ENCODE data around the gene VPS16.

GRCh38 chr20:2847802-2848201 lies 7.3 kb downstream of the VPS16 start:
- TF ChIP-seq EZH2 (IDR thresholded peaks at IDR 0.05; ENCODE audit: low read length, missing control alignments) (no peak), CTCF (conservative IDR thresholded peaks at IDR 0.05 in 1 of 2, IDR thresholded peaks at IDR 0.05 in 1 of 2; ENCODE audit: low read depth in 1 of 2, low read length in 2 of 2) (no peak)

Measured in fibroblast of lung (primary cell).